ENCODE results near the gene LTF.

DNA sequence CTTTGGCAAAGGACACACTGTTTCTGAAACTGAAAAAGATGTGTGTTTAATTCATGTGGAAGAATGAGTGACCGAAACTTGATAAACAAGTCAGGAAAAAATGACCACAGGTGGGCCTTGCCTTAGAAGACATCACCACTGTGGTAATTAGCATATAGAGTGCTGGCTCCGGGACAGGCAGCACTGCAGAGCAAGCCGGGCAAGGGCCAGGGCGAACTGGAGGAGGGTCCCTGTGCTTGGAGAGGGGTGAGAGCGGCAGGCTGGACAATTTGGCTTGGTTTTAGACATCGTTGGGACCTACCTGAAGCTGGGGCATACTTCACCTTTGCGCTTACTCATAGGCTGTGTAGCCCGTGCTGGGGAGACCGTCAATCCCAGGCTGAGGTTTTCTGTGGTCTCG lies 41.2 kb upstream of the LTF start:
- TF ChIP-seq, protein P1, sequence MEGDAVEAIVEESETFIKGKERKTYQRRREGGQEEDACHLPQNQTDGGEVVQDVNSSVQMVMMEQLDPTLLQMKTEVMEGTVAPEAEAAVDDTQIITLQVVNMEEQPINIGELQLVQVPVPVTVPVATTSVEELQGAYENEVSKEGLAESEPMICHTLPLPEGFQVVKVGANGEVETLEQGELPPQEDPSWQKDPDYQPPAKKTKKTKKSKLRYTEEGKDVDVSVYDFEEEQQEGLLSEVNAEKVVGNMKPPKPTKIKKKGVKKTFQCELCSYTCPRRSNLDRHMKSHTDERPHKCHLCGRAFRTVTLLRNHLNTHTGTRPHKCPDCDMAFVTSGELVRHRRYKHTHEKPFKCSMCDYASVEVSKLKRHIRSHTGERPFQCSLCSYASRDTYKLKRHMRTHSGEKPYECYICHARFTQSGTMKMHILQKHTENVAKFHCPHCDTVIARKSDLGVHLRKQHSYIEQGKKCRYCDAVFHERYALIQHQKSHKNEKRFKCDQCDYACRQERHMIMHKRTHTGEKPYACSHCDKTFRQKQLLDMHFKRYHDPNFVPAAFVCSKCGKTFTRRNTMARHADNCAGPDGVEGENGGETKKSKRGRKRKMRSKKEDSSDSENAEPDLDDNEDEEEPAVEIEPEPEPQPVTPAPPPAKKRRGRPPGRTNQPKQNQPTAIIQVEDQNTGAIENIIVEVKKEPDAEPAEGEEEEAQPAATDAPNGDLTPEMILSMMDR (IDR thresholded peaks at IDR 0.05; ENCODE audit: poor library complexity, severe bottlenecking), result no peak
- no peak for TF ChIP-seq POLR2AphosphoS5 (IDR thresholded peaks at IDR 0.05)
- TF ChIP-seq EZH2 (IDR thresholded peaks at IDR 0.05; ENCODE audit: borderline replicate concordance, insufficient read depth, low read length, poor library complexity, severe bottlenecking), result no peak
